ENCODE data around the gene MEAF6. TPM values are rescaled to one million over a fixed set of nuclear protein-coding genes. Genes with fewer than 3 reads are reported as not detected.

MEAF6 gene
- total RNA-seq, 1 donor from 2014 or later, result 34.1 TPM

GRCh38 chr1:37481289-37482003 is 33.1 kb downstream of the MEAF6 start:
- H3K27ac ChIP-seq (replicated peaks), result no peak overlapping the region
- peaks cover 68% of the 10 kb centered on the region for H3K4me1 ChIP-seq
- H3K9me3 ChIP-seq (replicated peaks), result no peaks in the 10 kb centered on the region
- no peaks in the 10 kb centered on the region for H3K27me3 ChIP-seq (ENCODE audit: low read depth)
- H3K36me3 ChIP-seq, result peaks cover 60% of the 10 kb centered on the region
- intact Hi-C loops (cut with micrococcal nuclease), result no loop called here
- no peak for DNase-seq
- no peak for TF ChIP-seq CTCF (IDR thresholded peaks at IDR 0.05; ENCODE audit: borderline replicate concordance)
- H3K4me3 ChIP-seq, result no peak overlapping the region

- no peak for TF ChIP-seq CTCF (IDR thresholded peaks at IDR 0.05; ENCODE audit: borderline replicate concordance)
- Histone ChIP-seq H3K27ac (replicated peaks) (peak overlapping the region; percentile 91), H3K36me3 (peaks cover 66% of the 10 kb centered on the region), H3K4me3 (no peak overlapping the region), H3K27me3 (ENCODE audit: low read depth) (no peaks in the 10 kb centered on the region), H3K4me1 (peaks cover 68% of the 10 kb centered on the region), H3K9me3 (replicated peaks) (no peaks in the 10 kb centered on the region)
- no peak for DNase-seq
- intact Hi-C loops (cut with micrococcal nuclease), result no loop called here
Observed at GRCh38 chr1:37480581-37481288, 33.8 kb downstream of the MEAF6 start.

GRCh38 chr1:37480125-37480466 is 34.5 kb downstream of the MEAF6 start:
- Histone ChIP-seq H3K4me3 (peak overlapping the region; percentile 83), H3K4me1 (peaks cover 68% of the 10 kb centered on the region), H3K36me3 (peaks cover 69% of the 10 kb centered on the region), H3K27ac (replicated peaks) (peak overlapping the region; percentile 91), H3K27me3 (ENCODE audit: low read depth) (no peaks in the 10 kb centered on the region), H3K9me3 (replicated peaks) (no peaks in the 10 kb centered on the region)
- TF ChIP-seq CTCF (IDR thresholded peaks at IDR 0.05; ENCODE audit: borderline replicate concordance), result no peak
- intact Hi-C loops (cut with micrococcal nuclease), result no loop called here
- DNase-seq, result no peak

- Histone ChIP-seq H3K4me1 (peaks cover 68% of the 10 kb centered on the region), H3K27ac (replicated peaks) (peak overlapping the region; percentile 91)
Observed at GRCh38 chr1:37479255-37480124, 35.1 kb downstream of the MEAF6 start.

More at GRCh38 chr1:37479255-37480124, 35.1 kb downstream of the MEAF6 start:
- peak; percentile 71 for DNase-seq
- Histone ChIP-seq H3K27me3 (ENCODE audit: low read depth) (no peaks in the 10 kb centered on the region), H3K9me3 (replicated peaks) (no peaks in the 10 kb centered on the region), H3K36me3 (peaks cover 66% of the 10 kb centered on the region), H3K4me3 (peak overlapping the region; percentile 83)
- TF ChIP-seq CTCF (IDR thresholded peaks at IDR 0.05; ENCODE audit: borderline replicate concordance), result no peak
- intact Hi-C loops (cut with micrococcal nuclease), result no loop called here
